ENCODE measurements around the gene ARHGAP45.

Gene ARHGAP45

DNA sequence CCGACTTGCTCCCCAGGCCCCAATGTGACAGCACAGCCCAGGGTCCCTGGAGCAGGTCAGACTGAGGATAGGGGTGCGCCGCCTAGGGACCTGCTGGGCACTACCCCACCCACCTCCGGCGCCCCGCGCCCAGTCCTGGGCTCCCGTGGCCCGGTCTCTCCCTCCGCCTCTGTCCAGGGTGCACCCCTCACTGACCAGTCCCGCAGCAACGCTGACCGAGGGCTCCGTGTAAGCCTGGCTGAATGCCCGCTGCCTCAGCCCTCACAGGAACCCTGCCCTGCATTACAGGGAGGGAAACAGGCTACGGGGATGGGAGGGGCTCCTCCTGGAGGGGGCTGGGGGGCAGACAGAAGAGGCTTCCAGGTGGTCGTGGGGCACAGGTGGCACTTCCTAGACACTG lies 68.5 kb downstream of the ARHGAP45 start:
- no peak for DNase-seq (ENCODE audit: low spot score)

- no peak for DNase-seq (ENCODE audit: low spot score)
Measured at GRCh38 chr19:1136201-1136600, 69.2 kb downstream of the ARHGAP45 start.

All from hepatic stellate cell (primary cell).